A673 (cell line): ENCODE data around the gene PSMA2. TPM values are rescaled to one million over a fixed set of nuclear protein-coding genes. Genes with fewer than 3 reads are reported as not detected.

Experiments
- BruUV-seq: library from RNA; stranded (reverse); fragments of 400-500 nt; replicated peaks from 2 replicates; lab custom pipeline; 2021; lab: Mats Ljungman, UMichigan
- CTCF ChIA-PET: fragments of 300-600 bp; sonication (Branson Sonifier 250); formaldehyde crosslinking; loops from one replicate; lab custom pipeline; 2022; ENCODE audit warnings: antibody characterized with exemption; lab: Charles Lee
- POLR2A ChIA-PET: fragments of 300-600 bp; sonication (Branson Sonifier 250); formaldehyde crosslinking; loops from one replicate; lab custom pipeline; 2022; ENCODE audit warnings: antibody characterized with exemption; ENCODE audit not compliant: low non-redundant PET; lab: Charles Lee
- DNase-seq: peaks from one replicate; pipeline ENCODE4 v3.0.0-alpha.2; 2015; ENCODE audit warnings: low spot score
- H3K27ac ChIP-seq: fragments of 200-600 bp; sonication (generic); 2 replicates; pipeline ENCODE4 v1.5.1; 2016; ENCODE audit warnings: mixed run types, low read depth, mild to moderate bottlenecking, mixed read lengths, antibody characterized with exemption, low read length; ENCODE audit not compliant: poor library complexity, severe bottlenecking
- H3K27me3 ChIP-seq: fragments of 200-600 bp; sonication (generic); replicated peaks from 2 replicates; pipeline ENCODE4 v1.6.1; 2017; ENCODE audit warnings: mixed run types, low read depth, mild to moderate bottlenecking, mixed read lengths, antibody characterized with exemption, low read length; ENCODE audit not compliant: insufficient read depth, poor library complexity
- H3K36me3 ChIP-seq: fragments of 200-600 bp; sonication (generic); 2 replicates; pipeline ENCODE4 v1.6.1; 2016; ENCODE audit warnings: mixed run types, mild to moderate bottlenecking, mixed read lengths, antibody characterized with exemption, low read length; ENCODE audit not compliant: insufficient read depth, poor library complexity, severe bottlenecking
- H3K4me1 ChIP-seq: fragments of 200-600 bp; sonication (generic); 2 replicates; pipeline ENCODE4 v1.6.1; 2017; ENCODE audit warnings: mixed run types, mild to moderate bottlenecking, mixed read lengths, antibody characterized with exemption, low read length; ENCODE audit not compliant: insufficient read depth, poor library complexity, severe bottlenecking
- H3K4me3 ChIP-seq: fragments of 200-600 bp; sonication (generic); 2 replicates; pipeline ENCODE4 v1.5.1; 2016; ENCODE audit warnings: low read depth, mixed run types, mild to moderate bottlenecking, mixed read lengths, low read length; ENCODE audit not compliant: poor library complexity, severe bottlenecking
- H3K9me3 ChIP-seq: fragments of 200-600 bp; sonication (generic); 2 replicates; pipeline ENCODE4 v1.6.1; 2016; ENCODE audit warnings: mixed run types, low read depth, mild to moderate bottlenecking, mixed read lengths, antibody characterized with exemption, low read length; ENCODE audit not compliant: poor library complexity, severe bottlenecking
- EZH2 ChIP-seq: fragments of 200-600 bp; sonication (generic); IDR thresholded peaks from 2 replicates; pipeline ENCODE4 v1.6.1; 2017; ENCODE audit warnings: borderline replicate concordance, low read depth, mild to moderate bottlenecking, mixed read lengths, antibody characterized with exemption, low read length; ENCODE audit not compliant: poor library complexity, severe bottlenecking
- intact Hi-C: fragments of 100-400 bp; cut with micrococcal nuclease; formaldehyde crosslinking; loops from one replicate; pipeline ENCODE4 v1.10.0; 2022; ENCODE audit not compliant: unreplicated experiment
- total RNA-seq: library from RNA; stranded (reverse); gene quantifications from 2 replicates; pipeline ENCODE4 v1.2.3, GENCODE V29; 2021
- TF ChIP-seq, protein P1 (sequence below): fragments of 300-800, 200-600 bp; sonication (generic); conservative IDR thresholded peaks from 2 replicates; pipeline ENCODE4 v1.5.1; 2017; ENCODE audit warnings: low read depth, mild to moderate bottlenecking, antibody characterized with exemption, low read length, moderate library complexity, mixed read lengths

Gene PSMA2
- total RNA-seq, 1 experiment from 2014 or later: 193 TPM

DNA sequence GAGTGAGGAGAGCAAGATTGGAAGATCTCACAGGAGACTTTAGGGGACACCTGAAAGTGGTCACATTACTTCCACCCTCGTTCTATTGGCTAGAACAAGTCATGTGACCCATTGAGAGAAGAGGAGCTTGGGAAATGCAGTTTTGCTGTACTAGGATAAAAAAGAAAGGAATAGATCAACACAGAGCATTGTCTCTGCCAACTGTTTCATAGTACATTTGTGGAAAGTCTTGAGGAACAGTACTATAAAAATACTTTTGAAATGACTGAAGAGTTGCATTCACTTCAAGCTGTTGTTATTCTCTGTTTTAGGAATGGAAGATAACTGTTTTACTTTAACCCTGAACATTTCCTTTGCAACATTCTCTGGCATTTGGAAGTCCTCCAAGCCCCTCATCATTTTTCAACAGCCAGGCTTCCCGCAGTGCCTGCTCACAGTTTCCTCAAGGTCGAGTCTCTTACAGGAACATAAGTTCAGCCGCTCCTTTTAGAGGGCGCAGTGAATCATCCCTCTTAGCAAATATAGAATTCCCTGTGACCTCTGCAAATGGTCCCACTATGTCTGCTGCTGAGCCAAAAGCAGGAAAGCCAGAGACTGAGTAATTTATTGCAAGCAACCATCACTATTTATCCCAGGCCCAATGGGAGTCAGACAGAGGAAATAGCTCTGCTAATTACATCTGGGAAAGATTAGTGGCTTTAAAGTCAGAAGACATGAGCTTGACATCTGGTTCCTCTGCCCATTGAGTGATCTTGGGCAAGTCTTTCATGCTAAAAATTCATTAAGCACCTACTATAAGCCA is 40.9 kb upstream of the PSMA2 start:
- DNase-seq: peak; percentile 95
- TF ChIP-seq, protein P1, sequence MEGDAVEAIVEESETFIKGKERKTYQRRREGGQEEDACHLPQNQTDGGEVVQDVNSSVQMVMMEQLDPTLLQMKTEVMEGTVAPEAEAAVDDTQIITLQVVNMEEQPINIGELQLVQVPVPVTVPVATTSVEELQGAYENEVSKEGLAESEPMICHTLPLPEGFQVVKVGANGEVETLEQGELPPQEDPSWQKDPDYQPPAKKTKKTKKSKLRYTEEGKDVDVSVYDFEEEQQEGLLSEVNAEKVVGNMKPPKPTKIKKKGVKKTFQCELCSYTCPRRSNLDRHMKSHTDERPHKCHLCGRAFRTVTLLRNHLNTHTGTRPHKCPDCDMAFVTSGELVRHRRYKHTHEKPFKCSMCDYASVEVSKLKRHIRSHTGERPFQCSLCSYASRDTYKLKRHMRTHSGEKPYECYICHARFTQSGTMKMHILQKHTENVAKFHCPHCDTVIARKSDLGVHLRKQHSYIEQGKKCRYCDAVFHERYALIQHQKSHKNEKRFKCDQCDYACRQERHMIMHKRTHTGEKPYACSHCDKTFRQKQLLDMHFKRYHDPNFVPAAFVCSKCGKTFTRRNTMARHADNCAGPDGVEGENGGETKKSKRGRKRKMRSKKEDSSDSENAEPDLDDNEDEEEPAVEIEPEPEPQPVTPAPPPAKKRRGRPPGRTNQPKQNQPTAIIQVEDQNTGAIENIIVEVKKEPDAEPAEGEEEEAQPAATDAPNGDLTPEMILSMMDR: no peak
- TF ChIP-seq EZH2: no peak
- Histone ChIP-seq H3K4me3 (peak overlapping the region; percentile 9), H3K27ac (peak overlapping the region; percentile 59), H3K9me3 (no peaks in the 10 kb centered on the region), H3K4me1 (peaks cover 14% of the 10 kb centered on the region), H3K36me3 (no peaks in the 10 kb centered on the region), H3K27me3 (no peaks in the 10 kb centered on the region)
- CTCF ChIA-PET: no interaction called here
- intact Hi-C loops: no loop called here
- BruUV-seq: no TSS peak
- POLR2A ChIA-PET: no interaction called here

DNA sequence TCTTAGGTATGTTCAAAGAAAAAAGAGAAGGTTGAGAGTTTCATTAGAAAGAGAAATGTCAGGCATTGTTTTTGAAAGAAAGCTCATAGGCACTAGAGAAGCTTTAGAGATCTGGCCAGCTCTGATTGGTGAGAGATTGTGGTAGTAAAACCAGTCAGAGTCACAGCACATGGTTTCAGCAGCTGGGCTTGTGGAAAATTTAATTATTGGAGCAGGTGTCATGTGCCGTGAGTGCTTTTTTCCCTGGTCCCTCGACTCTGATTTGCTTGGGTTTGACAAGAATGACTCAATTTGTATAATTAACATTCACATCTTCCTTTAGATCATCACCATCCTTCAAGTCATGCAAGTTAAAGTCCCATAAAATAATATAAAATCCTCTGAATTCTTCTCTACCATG is 35.4 kb upstream of the PSMA2 start:
- H3K4me1 ChIP-seq: peaks cover 3% of the 10 kb centered on the region
- H3K27me3 ChIP-seq: no peaks in the 10 kb centered on the region
- no peaks in the 10 kb centered on the region for H3K36me3 ChIP-seq
- H3K27ac ChIP-seq: no peak overlapping the region
- CTCF ChIA-PET: no interaction called here
- no peak for DNase-seq
- intact Hi-C loops: no loop called here
- TF ChIP-seq, protein P1: no peak
- TF ChIP-seq EZH2: no peak
- POLR2A ChIA-PET: no interaction called here
- no peak overlapping the region for H3K4me3 ChIP-seq
- H3K9me3 ChIP-seq: no peaks in the 10 kb centered on the region
- BruUV-seq: no TSS peak

DNA sequence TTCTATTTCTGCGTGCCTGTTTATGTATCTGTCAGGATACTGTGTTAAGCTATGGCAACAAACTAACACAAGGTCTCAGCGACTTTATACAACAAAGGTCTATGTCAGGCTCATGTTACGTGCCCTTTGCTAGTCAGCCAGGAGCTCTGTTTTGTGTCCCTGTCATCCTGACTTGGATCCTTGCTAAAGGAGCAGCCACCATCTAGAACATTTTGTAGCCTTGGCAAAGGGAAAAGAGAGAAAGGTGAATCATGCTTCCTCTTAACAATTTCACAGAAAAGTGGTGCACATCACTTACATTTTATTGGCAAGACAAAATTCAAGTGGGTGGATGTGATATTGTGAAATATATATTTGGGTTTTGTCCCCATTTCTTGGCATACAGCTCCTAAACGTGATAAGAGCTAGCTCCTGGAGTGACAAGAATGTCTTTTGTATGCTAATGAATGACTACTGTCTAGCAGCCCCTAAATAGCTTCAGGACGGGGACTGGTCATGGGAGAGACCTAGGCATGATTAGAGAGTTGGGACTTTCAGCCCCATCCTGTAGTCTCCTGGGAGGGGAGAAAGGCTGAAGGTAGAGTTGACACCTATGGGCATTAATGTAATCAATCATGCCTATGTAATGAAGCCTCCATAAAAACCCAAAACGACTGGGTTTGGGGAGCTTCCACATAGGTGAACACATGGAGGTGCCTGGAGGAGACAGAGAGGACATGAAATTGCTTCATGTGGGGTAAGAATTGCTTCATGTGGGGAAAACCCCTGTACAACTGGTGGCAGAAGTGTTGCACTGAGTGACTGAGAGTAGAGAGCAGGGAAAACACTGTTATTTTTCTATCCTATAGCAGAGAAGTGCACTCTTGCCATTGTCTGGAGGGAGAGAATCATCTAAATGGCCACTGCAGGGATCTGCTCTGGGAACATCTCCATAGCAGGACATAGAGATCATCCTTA is 33.2 kb upstream of the PSMA2 start:
- DNase-seq: no peak
- Histone ChIP-seq H3K27me3 (no peaks in the 10 kb centered on the region), H3K4me1 (no peaks in the 10 kb centered on the region), H3K9me3 (no peaks in the 10 kb centered on the region), H3K4me3 (no peak overlapping the region), H3K36me3 (no peaks in the 10 kb centered on the region), H3K27ac (no peak overlapping the region)
- POLR2A ChIA-PET: no interaction called here
- CTCF ChIA-PET: no interaction called here
- intact Hi-C loops: no loop called here
- no TSS peak for BruUV-seq
- TF ChIP-seq, protein P1: no peak
